Effector CD4-positive, alpha-beta T cell (primary cell): ENCODE results near the gene WLS.
"Not testable (repeated sequence)": the region's sequence is repeated elsewhere in the genome, so short reads cannot be mapped to it uniquely, and the experiment has no call there.

ENCODE experiments used
- DNase-seq: peaks from one replicate; pipeline ENCODE4 v3.0.0-alpha.2; 2020

The WLS gene

GRCh38 chr1:68197891-68198290, 34.4 kb downstream of the WLS start:
- DNase-seq = no peak

GRCh38 chr1:68197461-68197860, 34.9 kb downstream of the WLS start:
- DNase-seq = no peak

- DNase-seq = no peak
Measured at GRCh38 chr1:68196676-68197075, 35.6 kb downstream of the WLS start.

GRCh38 chr1:68191717-68192116, 40.6 kb downstream of the WLS start:
- DNase-seq = no peak

- DNase-seq = no peak
Measured at GRCh38 chr1:68188644-68189340, 43.5 kb downstream of the WLS start.

- no peak for DNase-seq
Measured at GRCh38 chr1:68188060-68188538, 44.2 kb downstream of the WLS start.

- DNase-seq = no peak
Measured at GRCh38 chr1:68185743-68186142, 46.6 kb downstream of the WLS start.

- no peak for DNase-seq
Measured at GRCh38 chr1:68183895-68184294, 48.4 kb downstream of the WLS start.

- no peak for DNase-seq
Measured at GRCh38 chr1:68181165-68181556, 51.2 kb downstream of the WLS start.

- no peak for DNase-seq
Measured at GRCh38 chr1:68180441-68181164, 51.7 kb downstream of the WLS start.

GRCh38 chr1:68178821-68179490, 53.4 kb downstream of the WLS start:
- no peak for DNase-seq

- no peak for DNase-seq
Measured at GRCh38 chr1:68175621-68176398, 56.5 kb downstream of the WLS start.

- no peak for DNase-seq
Measured at GRCh38 chr1:68174738-68175113, 57.6 kb downstream of the WLS start.

- DNase-seq = no peak
Measured at GRCh38 chr1:68173936-68174737, 58.2 kb downstream of the WLS start.

- no peak for DNase-seq
Measured at GRCh38 chr1:68173283-68173935, 58.9 kb downstream of the WLS start.

- not testable (repeated sequence) for DNase-seq
Measured at GRCh38 chr1:68171795-68172194, 60.5 kb downstream of the WLS start.

GRCh38 chr1:68168545-68169171, 63.7 kb downstream of the WLS start:
- no peak for DNase-seq

GRCh38 chr1:68167211-68167610, 65.1 kb downstream of the WLS start:
- DNase-seq = no peak

- no peak for DNase-seq
Measured at GRCh38 chr1:68166348-68166747, 66.0 kb downstream of the WLS start.

GRCh38 chr1:68165665-68166064, 66.7 kb downstream of the WLS start:
- DNase-seq = no peak

- no peak for DNase-seq
Measured at GRCh38 chr1:68164918-68165317, 67.4 kb downstream of the WLS start.
